Activated naive CD4-positive, alpha-beta T cell treated with anti-CD3 and anti-CD28 coated beads for 36 hours (primary cell): ENCODE results near the gene RNASE13. TPM values are rescaled to one million over a fixed set of nuclear protein-coding genes. Genes with fewer than 3 reads are reported as not detected.

Source experiments
- CTCF ChIA-PET: fragments of 350-600 bp; sonication (Branson Sonifier 250); formaldehyde crosslinking; loops from one replicate; lab custom pipeline; 2021; ENCODE audit warnings: antibody characterized with exemption; lab: Charles Lee
- DNase-seq: peaks from one replicate; pipeline ENCODE4 v3.0.0-alpha.2; 2020
- H3K27ac Mint-ChIP-seq: one replicate; pipeline ENCODE4 v1.8.0; 2021; ENCODE audit warnings: mild to moderate bottlenecking, mixed read lengths
- H3K27me3 Mint-ChIP-seq: one replicate; pipeline ENCODE4 v1.8.0; 2021; ENCODE audit warnings: low read depth, mixed read lengths
- H3K36me3 Mint-ChIP-seq: one replicate; pipeline ENCODE4 v1.8.0; 2021; ENCODE audit warnings: low read depth, mixed read lengths
- H3K4me1 Mint-ChIP-seq: one replicate; pipeline ENCODE4 v1.8.0; 2021; ENCODE audit warnings: low read depth, mixed read lengths
- H3K4me3 Mint-ChIP-seq: one replicate; pipeline ENCODE4 v1.8.0; 2021; ENCODE audit warnings: mild to moderate bottlenecking, moderate library complexity, mixed read lengths
- H3K9me3 Mint-ChIP-seq: one replicate; pipeline ENCODE4 v1.8.0; 2021; ENCODE audit warnings: mixed read lengths
- intact Hi-C: fragments of 100-400 bp; cut with micrococcal nuclease; formaldehyde crosslinking; loops from one replicate; pipeline ENCODE4 v1.15.1; 2023
- total RNA-seq, 2 experiments: library from RNA; stranded (reverse); gene quantifications; one replicate each; pipeline ENCODE4 v1.2.3, GENCODE V29; 2021

RNASE13 gene
- total RNA-seq, 2 experiments from 2014 or later: not detected

DNA sequence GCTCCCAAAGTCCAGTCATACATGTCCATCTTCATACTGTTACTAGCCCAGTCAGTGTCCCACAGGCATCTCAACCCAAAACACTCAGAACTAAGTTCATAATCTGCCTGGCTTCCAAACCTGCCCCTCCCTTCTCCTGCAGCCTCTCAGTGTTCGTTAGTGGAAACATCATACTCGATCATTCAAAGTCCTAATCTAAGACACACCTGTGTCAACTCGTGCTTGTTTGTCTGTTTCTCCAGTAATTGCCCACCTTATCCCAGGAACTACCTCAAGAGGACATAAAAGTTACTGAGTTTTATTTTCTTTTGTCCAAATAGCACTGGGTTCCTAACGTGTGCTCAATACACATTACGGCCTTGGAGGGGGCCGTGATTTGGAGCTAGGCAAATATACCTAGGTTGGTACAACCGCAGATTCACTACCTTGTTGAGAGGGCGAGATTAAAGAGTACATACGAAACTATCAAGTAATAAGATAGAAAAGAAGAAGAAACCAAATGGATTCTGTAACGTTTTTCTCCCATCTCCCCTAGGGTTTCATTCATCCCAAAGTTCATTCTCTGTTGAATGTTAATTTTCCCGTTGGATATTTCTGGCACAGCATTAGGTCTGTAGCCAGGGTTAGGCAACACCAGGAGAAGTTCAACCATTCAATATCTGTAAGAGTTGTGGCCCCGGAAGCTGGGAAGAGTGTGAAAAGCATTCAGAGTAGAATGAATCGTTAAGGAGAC, 26.2 kb upstream of the RNASE13 start:
- Mint-ChIP-seq H3K36me3 (no peaks in the 10 kb centered on the region), H3K4me1 (no peaks in the 10 kb centered on the region), H3K4me3 (no peak overlapping the region), H3K9me3 (no peaks in the 10 kb centered on the region), H3K27me3 (peaks cover 18% of the 10 kb centered on the region), H3K27ac (no peak overlapping the region)
- intact Hi-C loops: loop anchor here (10.0 kb wide), 1 partner anchor 494 kb away; no protein-coding TSS in a partner anchor
- CTCF ChIA-PET: interaction anchor here (1.0 to 3.1 kb wide), 3 partner anchors 11 to 32 kb away, joined by 3 to 9 read pairs (median 3); no protein-coding TSS in a partner anchor
- no peak for DNase-seq

DNA sequence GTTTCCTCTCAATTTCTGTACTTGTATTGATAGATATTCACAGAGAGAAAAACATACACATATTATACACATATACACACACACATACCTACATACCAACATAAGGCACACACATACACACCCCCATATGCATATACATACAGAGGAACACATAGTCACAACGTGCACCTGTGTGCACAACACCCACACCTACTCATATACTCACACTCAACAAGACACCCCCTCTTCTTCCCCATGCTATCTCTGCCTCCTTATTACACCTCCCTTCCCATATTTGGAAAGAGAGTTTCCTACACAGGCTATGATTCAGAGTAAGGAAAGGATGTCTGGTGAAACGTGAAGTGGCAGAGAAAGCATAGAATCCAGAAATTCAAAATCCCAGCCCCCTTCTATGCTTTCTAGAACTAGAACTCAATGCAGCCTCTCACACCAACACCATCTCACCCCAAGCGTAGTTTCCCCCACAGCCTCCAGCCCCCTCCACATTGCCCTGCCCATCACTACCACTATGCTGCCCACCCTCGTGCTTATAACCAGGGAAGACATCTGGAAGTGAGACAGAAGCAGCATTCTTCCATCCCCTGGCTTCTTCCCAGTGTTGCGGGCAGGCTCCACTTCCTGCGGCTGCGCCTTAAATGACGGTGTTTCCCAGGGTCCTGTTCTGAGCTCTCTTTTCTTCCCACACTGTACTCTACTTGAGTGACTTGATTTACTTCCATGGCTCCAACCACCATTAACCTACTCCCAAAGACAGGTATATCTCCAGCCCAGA, 25.4 kb upstream of the RNASE13 start:
- CTCF ChIA-PET: interaction anchor here (1.0 to 3.1 kb wide), 4 partner anchors 12 to 45 kb away, joined by 3 to 9 read pairs (median 4); no protein-coding TSS in a partner anchor

DNA sequence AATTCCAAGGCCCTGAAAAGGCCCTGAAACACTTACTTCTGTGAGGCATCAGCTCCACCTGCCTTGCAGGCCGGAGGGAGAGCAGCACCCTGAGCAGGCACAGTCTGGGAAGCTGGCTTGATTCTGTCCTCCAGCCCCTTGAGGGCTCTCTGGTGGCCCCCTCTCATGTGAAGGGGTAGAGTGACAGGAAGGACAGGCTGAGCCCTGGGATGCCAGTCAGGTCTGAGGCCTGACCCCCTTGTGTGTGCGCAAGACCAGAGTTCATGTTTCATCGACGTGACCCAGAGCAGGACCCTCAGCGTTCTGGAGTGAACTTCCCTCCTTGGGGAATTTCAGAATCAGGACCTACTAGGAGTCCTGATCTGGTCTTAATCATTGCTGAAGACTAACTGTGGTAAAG, 24.3 kb upstream of the RNASE13 start:
- no peak for DNase-seq
- Mint-ChIP-seq H3K36me3 (no peaks in the 10 kb centered on the region), H3K27me3 (peaks cover 9% of the 10 kb centered on the region), H3K9me3 (no peaks in the 10 kb centered on the region), H3K4me3 (no peak overlapping the region), H3K27ac (no peak overlapping the region), H3K4me1 (no peaks in the 10 kb centered on the region)
- intact Hi-C loops: no loop called here
- CTCF ChIA-PET: interaction anchor here (0.7 to 1.8 kb wide), 3 partner anchors 29 to 58 kb away, joined by 3 to 5 read pairs (median 3); no protein-coding TSS in a partner anchor

More for the DNA sequence above, 25.4 kb upstream of the RNASE13 start:
- Mint-ChIP-seq H3K27me3 (peaks cover 13% of the 10 kb centered on the region), H3K4me3 (no peak overlapping the region), H3K27ac (no peak overlapping the region), H3K9me3 (no peaks in the 10 kb centered on the region), H3K4me1 (no peaks in the 10 kb centered on the region), H3K36me3 (no peaks in the 10 kb centered on the region)
- intact Hi-C loops: loop anchor here (10.0 kb wide), 1 partner anchor 495 kb away; no protein-coding TSS in a partner anchor
- DNase-seq: no peak

DNA sequence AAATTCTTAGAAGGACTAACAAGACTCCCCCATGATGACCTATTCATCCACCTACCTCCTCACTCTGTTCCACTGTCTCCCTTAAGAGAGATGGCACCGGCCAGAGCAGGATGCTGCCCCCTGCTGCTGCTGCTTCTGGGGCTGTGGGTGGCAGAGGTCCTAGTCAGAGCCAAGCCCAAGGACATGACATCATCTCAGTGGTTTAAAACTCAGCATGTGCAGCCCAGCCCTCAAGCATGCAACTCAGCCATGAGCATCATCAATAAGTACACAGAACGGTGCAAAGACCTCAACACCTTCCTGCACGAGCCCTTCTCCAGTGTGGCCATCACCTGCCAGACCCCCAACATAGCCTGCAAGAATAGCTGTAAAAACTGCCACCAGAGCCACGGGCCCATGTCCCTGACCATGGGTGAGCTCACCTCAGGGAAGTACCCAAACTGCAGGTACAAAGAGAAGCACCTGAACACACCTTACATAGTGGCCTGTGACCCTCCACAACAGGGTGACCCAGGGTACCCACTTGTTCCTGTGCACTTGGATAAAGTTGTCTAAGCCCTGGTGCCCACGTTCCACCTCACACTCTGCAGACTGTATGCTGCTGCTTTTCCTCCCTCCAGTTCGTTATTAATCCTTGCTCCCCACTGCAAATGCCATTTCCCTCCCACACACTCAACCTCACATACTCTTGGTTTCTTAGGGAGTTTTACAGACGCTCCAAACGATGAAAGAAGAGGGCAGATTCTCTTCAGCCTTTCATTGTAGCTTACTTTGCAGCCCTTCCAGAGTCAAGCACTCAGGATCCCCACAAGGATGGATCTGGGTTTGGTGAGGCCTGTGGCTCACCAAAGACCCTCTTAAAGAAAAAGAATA, 23.4 kb upstream of the RNASE13 start, which contains the start of gene RNASE8:
TSS of gene RNASE8 (plus strand) at position 20 of the 873 bp plus-strand sequence. CDS start at position 91, 71 bp downstream.
- H3K4me3 Mint-ChIP-seq: no peak within 1 kb of the TSS
- DNase-seq: no peak
- H3K27ac Mint-ChIP-seq: no peak within 1 kb of the TSS
- intact Hi-C loops: no loop called here
- H3K9me3 Mint-ChIP-seq: no peaks in the 10 kb centered on the region
- peaks cover 9% of the 10 kb centered on the region for H3K27me3 Mint-ChIP-seq
- no peaks in the 10 kb centered on the region for H3K36me3 Mint-ChIP-seq
- CTCF ChIA-PET: interaction anchor here (1.2 to 1.8 kb wide), 2 partner anchors 43 to 271 kb away, joined by 3 to 5 read pairs; no protein-coding TSS in a partner anchor
- no peaks in the 10 kb centered on the region for H3K4me1 Mint-ChIP-seq

DNA sequence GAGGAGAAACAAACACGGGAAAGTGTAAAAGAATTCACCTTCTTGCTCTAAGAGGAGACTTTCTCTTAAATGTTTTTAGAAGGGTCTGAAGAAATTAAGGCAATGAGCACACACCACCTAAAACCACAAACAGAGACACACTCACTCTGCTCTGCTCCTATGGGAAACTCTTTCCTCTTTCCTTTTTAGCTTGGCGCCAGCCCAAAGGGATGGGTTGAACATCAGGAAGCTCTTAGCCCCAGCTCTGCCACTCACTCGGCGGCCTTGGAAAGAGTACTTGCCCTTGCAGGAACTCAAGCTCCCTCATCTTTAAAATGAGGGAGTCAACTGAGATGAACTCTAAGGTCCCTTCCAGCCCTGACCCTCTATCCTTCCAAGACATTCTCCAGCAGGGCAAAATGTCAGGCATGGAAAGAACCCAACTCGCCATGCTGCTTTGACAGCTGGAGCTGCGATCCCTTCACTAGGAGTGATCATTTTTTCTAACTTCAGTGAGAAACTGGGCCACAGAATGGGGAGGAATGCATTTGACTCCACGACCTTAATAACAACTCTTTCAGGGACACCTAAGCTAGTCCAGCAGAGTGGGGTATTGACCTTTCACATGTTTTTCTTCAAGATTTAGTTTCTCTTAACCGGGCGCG, 22.0 kb upstream of the RNASE13 start:
- CTCF ChIA-PET: interaction anchor here (0.7 to 1.7 kb wide), 4 partner anchors 12 to 273 kb away, joined by 3 to 10 read pairs (median 3); no protein-coding TSS in a partner anchor
- H3K4me1 Mint-ChIP-seq: no peaks in the 10 kb centered on the region
- no peak overlapping the region for H3K27ac Mint-ChIP-seq
- no peak overlapping the region for H3K4me3 Mint-ChIP-seq
- H3K27me3 Mint-ChIP-seq: peaks cover 4% of the 10 kb centered on the region
- no peaks in the 10 kb centered on the region for H3K9me3 Mint-ChIP-seq
- intact Hi-C loops: no loop called here
- no peak for DNase-seq
- H3K36me3 Mint-ChIP-seq: no peaks in the 10 kb centered on the region

DNA sequence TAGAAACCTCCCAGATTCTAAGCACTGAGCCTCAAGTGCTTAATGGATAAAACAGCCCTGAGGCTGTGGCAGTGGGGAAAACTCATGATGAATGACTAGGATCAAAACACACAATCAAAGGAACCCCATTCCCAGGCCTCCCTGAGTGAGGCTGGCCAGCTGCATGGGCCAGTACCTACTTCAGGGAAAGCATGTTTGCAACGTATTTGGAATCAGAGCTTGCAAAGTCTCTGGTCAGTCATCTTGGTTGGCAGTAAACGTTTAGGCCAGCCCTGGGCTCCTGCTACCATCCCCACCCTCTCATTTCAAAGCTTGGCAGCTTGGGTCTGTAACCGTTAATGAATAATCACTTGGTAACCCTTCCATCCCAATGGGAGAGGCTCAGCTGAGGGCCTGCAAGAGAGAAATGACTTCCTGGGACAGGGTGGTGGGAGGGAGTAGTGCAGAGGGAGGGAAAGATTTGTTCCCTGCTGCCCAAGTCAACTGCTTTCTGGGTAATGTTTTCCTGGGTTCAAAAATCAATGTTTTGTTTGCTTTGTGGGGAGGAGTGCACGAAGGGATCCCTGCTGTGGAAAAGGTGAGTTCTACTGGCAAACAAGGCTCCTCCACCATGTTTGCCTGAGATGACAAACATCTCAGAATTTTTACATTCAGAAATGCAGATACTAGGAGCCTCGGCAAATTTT, 21.0 kb upstream of the RNASE13 start:
- Mint-ChIP-seq H3K4me3 (no peak overlapping the region), H3K4me1 (no peaks in the 10 kb centered on the region), H3K9me3 (no peaks in the 10 kb centered on the region), H3K27ac (no peak overlapping the region), H3K27me3 (peaks cover 3% of the 10 kb centered on the region), H3K36me3 (no peaks in the 10 kb centered on the region)
- CTCF ChIA-PET: interaction anchor here (1.2 to 1.7 kb wide), 2 partner anchors 11 to 41 kb away, joined by 3 to 10 read pairs; no protein-coding TSS in a partner anchor
- intact Hi-C loops: no loop called here
- DNase-seq: no peak

DNA sequence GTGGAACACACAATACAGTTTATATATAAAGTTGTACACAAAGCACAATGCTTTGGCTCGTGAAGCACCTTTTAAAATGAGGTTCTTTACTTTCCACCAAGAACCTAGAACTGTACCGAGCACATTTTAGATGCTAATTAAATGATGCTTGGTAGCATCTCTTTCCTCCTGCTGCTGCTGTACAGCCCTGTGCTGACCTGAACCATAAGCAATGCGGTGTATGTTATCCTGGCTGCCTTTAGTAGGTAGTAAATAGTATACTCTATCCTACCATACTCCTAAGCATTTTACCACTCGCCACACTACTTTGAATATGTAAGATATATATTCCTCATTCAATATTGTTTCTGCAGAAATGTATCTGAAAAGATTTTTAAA, 20.1 kb upstream of the RNASE13 start:
- no peaks in the 10 kb centered on the region for H3K36me3 Mint-ChIP-seq

DNA sequence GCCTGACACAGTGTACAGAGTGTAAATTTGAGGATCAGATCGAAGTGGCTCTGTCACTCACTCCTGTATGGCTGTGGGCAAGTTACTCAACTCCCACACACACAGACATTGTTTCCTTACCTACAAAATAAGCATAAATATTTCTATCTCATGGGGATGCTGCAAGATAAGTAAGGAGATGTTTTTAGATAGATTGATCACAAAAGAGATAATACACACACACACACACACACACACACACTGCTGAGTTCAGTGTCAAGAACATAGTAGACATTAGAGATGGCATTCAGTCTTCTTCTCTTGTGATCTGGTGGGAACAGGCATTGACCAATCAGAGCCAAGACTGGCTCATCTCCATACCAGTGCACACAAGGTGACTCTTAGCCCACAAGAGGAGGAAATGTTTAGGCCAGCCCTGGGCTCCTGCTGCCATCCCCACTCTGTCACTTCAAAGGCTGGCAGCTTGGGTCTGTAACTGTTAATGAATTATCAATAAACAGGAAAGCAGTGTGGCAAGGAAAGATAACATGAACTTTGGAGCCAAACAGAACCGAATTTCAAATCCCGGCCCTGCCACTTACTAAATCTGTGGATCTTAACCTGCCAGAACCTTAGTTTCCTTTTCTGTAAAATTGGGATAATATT, 19.6 kb upstream of the RNASE13 start:
- H3K9me3 Mint-ChIP-seq: no peaks in the 10 kb centered on the region
- H3K27me3 Mint-ChIP-seq: no peaks in the 10 kb centered on the region
- no peak overlapping the region for H3K4me3 Mint-ChIP-seq
- H3K27ac Mint-ChIP-seq: no peak overlapping the region
- no peak for DNase-seq
- H3K36me3 Mint-ChIP-seq: no peaks in the 10 kb centered on the region
- intact Hi-C loops: no loop called here
- CTCF ChIA-PET: interaction anchor here (0.7 to 1.0 kb wide), 2 partner anchors 39 to 50 kb away, joined by 3 to 5 read pairs; no protein-coding TSS in a partner anchor
- no peaks in the 10 kb centered on the region for H3K4me1 Mint-ChIP-seq

More for the DNA sequence above, 20.1 kb upstream of the RNASE13 start:
- no peaks in the 10 kb centered on the region for H3K27me3 Mint-ChIP-seq
- no peak overlapping the region for H3K4me3 Mint-ChIP-seq
- intact Hi-C loops: no loop called here
- DNase-seq: no peak
- no peaks in the 10 kb centered on the region for H3K4me1 Mint-ChIP-seq
- H3K27ac Mint-ChIP-seq: no peak overlapping the region
- CTCF ChIA-PET: no interaction called here
- H3K9me3 Mint-ChIP-seq: no peaks in the 10 kb centered on the region

DNA sequence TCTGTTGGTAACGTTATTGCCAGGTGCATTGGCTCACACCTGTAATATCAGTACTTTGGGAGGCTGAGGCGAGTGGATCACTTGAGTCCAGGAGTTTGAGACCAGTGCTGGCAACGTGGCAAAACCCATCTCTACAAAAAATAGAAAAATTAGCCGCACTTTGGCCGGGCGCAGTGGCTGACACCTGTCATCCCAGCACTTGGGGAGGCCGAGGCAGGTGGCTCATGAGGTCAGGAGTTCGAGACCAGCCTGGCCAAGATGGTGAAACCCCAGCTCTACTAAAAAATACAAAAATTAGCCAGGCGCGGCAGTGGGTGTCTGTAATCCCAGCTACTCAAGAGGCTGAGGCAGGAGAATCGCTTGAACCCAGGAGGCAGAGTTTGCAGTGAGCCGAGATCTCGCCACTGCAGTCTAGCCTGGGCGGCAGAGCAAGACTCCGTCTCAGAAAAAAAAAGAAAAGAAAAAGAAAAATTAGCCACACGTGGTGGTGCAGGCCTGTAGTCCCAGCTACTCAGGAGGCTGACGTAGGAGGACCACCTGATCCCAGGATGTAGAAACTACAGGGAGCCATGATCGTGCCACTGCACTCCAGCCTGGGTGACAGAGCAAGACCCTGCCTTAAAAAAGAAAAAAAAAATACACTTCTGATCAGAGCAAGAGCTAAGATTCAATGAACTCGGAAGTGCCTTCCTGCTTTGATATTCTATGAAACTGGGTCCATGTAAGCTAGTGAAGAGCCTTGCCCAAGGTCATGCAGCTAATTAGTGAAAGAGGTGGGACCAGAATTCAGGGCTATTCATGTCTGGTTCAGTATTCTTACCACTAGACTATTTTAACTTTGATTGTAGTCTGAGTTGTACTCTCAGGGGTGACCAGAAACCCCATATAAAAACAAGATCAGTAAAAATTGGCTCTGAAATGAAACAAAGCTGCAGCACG, 18.8 kb upstream of the RNASE13 start:
- intact Hi-C loops: no loop called here
- H3K9me3 Mint-ChIP-seq: no peaks in the 10 kb centered on the region
- H3K27me3 Mint-ChIP-seq: no peaks in the 10 kb centered on the region
- H3K4me3 Mint-ChIP-seq: no peak overlapping the region
- DNase-seq: no peak
- H3K27ac Mint-ChIP-seq: no peak overlapping the region
- H3K36me3 Mint-ChIP-seq: no peaks in the 10 kb centered on the region
- H3K4me1 Mint-ChIP-seq: no peaks in the 10 kb centered on the region
- CTCF ChIA-PET: interaction anchor here (0.7 to 1.0 kb wide), 2 partner anchors 38 to 51 kb away, joined by 3 to 5 read pairs; no protein-coding TSS in a partner anchor

DNA sequence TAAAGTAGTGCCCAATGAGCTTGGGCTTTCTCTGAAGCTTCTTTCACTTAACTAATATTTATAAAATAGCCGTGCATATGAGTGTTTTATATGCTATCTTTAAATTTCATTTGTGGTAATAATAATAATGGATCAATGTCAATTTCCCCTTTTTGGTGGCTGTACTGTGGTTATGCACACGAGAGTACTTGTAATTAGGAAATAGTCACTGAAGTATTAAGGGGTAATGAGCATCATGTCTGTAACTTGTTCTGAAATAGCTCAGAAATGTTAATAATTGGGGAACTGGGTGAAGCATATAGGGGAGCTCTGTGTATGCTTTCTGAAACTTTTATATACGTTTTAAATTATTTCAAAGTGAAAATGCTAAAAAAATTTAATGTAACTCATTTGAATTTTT, 16.0 kb upstream of the RNASE13 start:
- intact Hi-C loops: no loop called here
- H3K9me3 Mint-ChIP-seq: no peaks in the 10 kb centered on the region
- CTCF ChIA-PET: interaction anchor here (1.3 kb wide), 2 partner anchors 45 to 54 kb away, joined by 3 read pairs; no protein-coding TSS in a partner anchor
- H3K4me1 Mint-ChIP-seq: no peaks in the 10 kb centered on the region
- H3K27ac Mint-ChIP-seq: no peak overlapping the region
- H3K27me3 Mint-ChIP-seq: no peaks in the 10 kb centered on the region
- no peaks in the 10 kb centered on the region for H3K36me3 Mint-ChIP-seq
- no peak overlapping the region for H3K4me3 Mint-ChIP-seq
- no peak for DNase-seq
